Right lobe of liver (tissue), 6 donors: ENCODE measurements around the gene PRR13. TPM values are rescaled to one million over a fixed set of nuclear protein-coding genes. Genes with fewer than 3 reads are reported as not detected.
A peak's percentile ranks its signal among the peaks of the same experiment; 100 is the strongest.

ENCODE experiments used
- ATAC-seq, 4 donors: fragments of 200-7000 bp; cut with Tn5 transposase; one replicate each; pipeline ENCODE4 v1.9.1; 2020; ENCODE audit warnings: mild to moderate bottlenecking in 4 of 4, moderate library complexity in 4 of 4
- DNase-seq, 3 donors: peaks; one replicate each; pipeline ENCODE4 v3.0.0-alpha.2; 2020
- H3K27ac ChIP-seq, 3 donors: fragments of 200-600 bp; one replicate each; pipeline ENCODE4 v1.8.0; 2022
- H3K27me3 ChIP-seq, 2 donors: fragments of 200-600 bp; one replicate each; pipeline ENCODE4 v1.8.0; 2022
- H3K36me3 ChIP-seq, 4 donors: fragments of 200-600 bp; sonication (generic) in 1 of 4; one replicate each; pipeline versions ENCODE4 v1.5.1 to v1.8.0; 2017 to 2022; ENCODE audit warnings: control low read depth in 1 of 4
- H3K4me1 ChIP-seq, 4 donors: fragments of 200-600 bp; sonication (generic) in 1 of 4; one replicate each; pipeline versions ENCODE4 v1.5.1 to v1.8.0; 2017 to 2022; ENCODE audit warnings: control low read depth in 1 of 4
- H3K4me3 ChIP-seq, 3 donors: fragments of 200-600 bp; one replicate each; pipeline ENCODE4 v1.8.0; 2022
- H3K9me3 ChIP-seq, 4 donors: fragments of 200-600 bp; sonication (generic) in 1 of 4; one replicate each; pipeline versions ENCODE4 v1.5.1 to v1.8.0; 2017 to 2022; ENCODE audit warnings: control low read depth in 1 of 4
- CTCF ChIP-seq, 4 donors: fragments of 200-600 bp in 3 of 4; fragments of 450-650 bp in 1 of 4; IDR thresholded peaks; one replicate each; pipeline versions ENCODE4 v1.5.1 to v1.8.0; 2016 to 2022; ENCODE audit warnings: antibody characterized with exemption in 4 of 4, mild to moderate bottlenecking in 2 of 4
- POLR2A ChIP-seq: fragments of 450-650 bp; IDR thresholded peaks from one replicate; pipeline ENCODE4 v1.6.1; 2017; ENCODE audit warnings: antibody characterized with exemption, mild to moderate bottlenecking
- WGBS: methylation state at CpG from one replicate; pipeline ENCODE4 v1.1.6; 2018; ENCODE audit warnings: low coverage, low lambda C conversion rate; ENCODE audit not compliant: insufficient coverage; ENCODE audit errors: missing lambda C conversion rate; 5-methylcytosine and 5-hydroxymethylcytosine counted together
- intact Hi-C, 2 donors: fragments of 100-400 bp; cut with DNase I; formaldehyde crosslinking; loops; one replicate each; pipeline versions ENCODE4 v1.11.2 to v1.14.1; 2022
- total RNA-seq, 6 experiments: library from RNA; depleted of rRNA in 2 of 6; stranded (reverse); fragments of >200 nt in 2 of 6; fragmentation: NEBNext Ultra II Directional in 3 of 6; extraction: Animal tissue kit (Norgen Biotek cat#: 25700) in 3 of 6; gene quantifications; one replicate each; pipeline versions ENCODE4 v1.1.0 to v1.2.4, GENCODE V29; 2016 to 2023
- donor health status: DM: no; HTN: yes; CAD: no.
- donor health status: DM: no; HTN: no; CAD: no.
- donor health status: DM: no; HTN: no; CAD: no.
- donor health status: DM: no; HTN: yes; CAD: no.
- donor health status: DM: no; HTN: yes; CAD: no.

PRR13 gene
- total RNA-seq, 6 experiments from 2014 or later: 35.9 to 91.2 (median 61.0) TPM

GRCh38 chr12:53485955-53486735 is 44.6 kb downstream of the PRR13 start:
- TF ChIP-seq CTCF (IDR thresholded peaks at IDR 0.05) (no peak), POLR2A (no peak)
- intact Hi-C loops: loop anchor here in 1 of 2 donors (5.0 kb wide), 1 partner anchor 34 kb away; the partner anchor contains the start of gene PCBP2

GRCh38 chr12:53486736-53487487 is 45.4 kb downstream of the PRR13 start:
- Histone ChIP-seq H3K27ac (no peak overlapping the region), H3K9me3 (no peaks in the 10 kb centered on the region), H3K36me3 (peaks cover 0 to 15% (median 0%) of the 10 kb centered on the region in 4 donors), H3K4me3 (no peak overlapping the region), H3K4me1 (no peaks in the 10 kb centered on the region), H3K27me3 (no peaks in the 10 kb centered on the region)
- WGBS: 64% methylated on average over 1 of the region's 17 CpGs
- DNase-seq (no peak), ATAC-seq (peak in 2 of 4 donors; percentile 2 to 4)
- TF ChIP-seq POLR2A (no peak), CTCF (IDR thresholded peaks at IDR 0.05) (no peak)
- intact Hi-C loops: loop anchor here in 1 of 2 donors (5.0 kb wide), 1 partner anchor 35 kb away; the partner anchor contains the start of gene PCBP2

More at GRCh38 chr12:53485955-53486735, 44.6 kb downstream of the PRR13 start:
- DNase-seq (no peak), ATAC-seq (peak in 1 of 4 donors; percentile 9)
- Histone ChIP-seq H3K27me3 (no peaks in the 10 kb centered on the region), H3K4me1 (no peaks in the 10 kb centered on the region), H3K27ac (no peak overlapping the region), H3K36me3 (peaks cover 0 to 23% (median 5%) of the 10 kb centered on the region in 4 donors), H3K4me3 (no peak overlapping the region), H3K9me3 (no peaks in the 10 kb centered on the region)
- WGBS: 87% methylated on average over 3 of the region's 10 CpGs

- Histone ChIP-seq H3K4me1 (peaks cover 0 to 10% (median 0%) of the 10 kb centered on the region in 4 donors), H3K27ac (no peak overlapping the region), H3K36me3 (peaks cover 0 to 8% (median 0%) of the 10 kb centered on the region in 4 donors), H3K9me3 (no peaks in the 10 kb centered on the region), H3K4me3 (no peak overlapping the region), H3K27me3 (no peaks in the 10 kb centered on the region)
- DNase-seq (peak in 1 of 3 donors; percentile 15), ATAC-seq (no peak)
- TF ChIP-seq POLR2A: no peak
- TF ChIP-seq CTCF (IDR thresholded peaks at IDR 0.05): no peak
- no CpG with 5 or more reads among the region's 5 CpGs for WGBS
- intact Hi-C loops: loop anchor here in 1 of 2 donors (5.0 kb wide), 1 partner anchor 37 kb away; the partner anchor contains the start of gene PCBP2
These were observed 47.8 kb downstream of the PRR13 start for GRCh38 chr12:53489242-53489864.

GRCh38 chr12:53492188-53492587 is 50.7 kb downstream of the PRR13 start:
- Histone ChIP-seq H3K9me3 (no peaks in the 10 kb centered on the region), H3K27ac (peak overlapping the region in 1 of 3 donors; percentile 37), H3K4me3 (peak overlapping the region; percentile 33 to 63 (median 48)), H3K36me3 (no peaks in the 10 kb centered on the region), H3K27me3 (no peaks in the 10 kb centered on the region), H3K4me1 (peaks cover 0 to 10% (median 0%) of the 10 kb centered on the region in 4 donors)
- WGBS: 55% methylated on average over 8 of the region's 20 CpGs
- TF ChIP-seq CTCF (IDR thresholded peaks at IDR 0.05) (no peak), POLR2A (no peak)
- ATAC-seq (no peak), DNase-seq (peak in 1 of 3 donors; percentile 45)
- intact Hi-C loops: no loop called here
